CD4-positive, alpha-beta T cell treated with Interleukin-17A for 1 hour (primary cell): ENCODE measurements around the gene FHIT.

ENCODE experiments used
- DNase-seq: peaks from one replicate; pipeline ENCODE4 v3.0.0-alpha.2; 2020

The FHIT gene

DNA sequence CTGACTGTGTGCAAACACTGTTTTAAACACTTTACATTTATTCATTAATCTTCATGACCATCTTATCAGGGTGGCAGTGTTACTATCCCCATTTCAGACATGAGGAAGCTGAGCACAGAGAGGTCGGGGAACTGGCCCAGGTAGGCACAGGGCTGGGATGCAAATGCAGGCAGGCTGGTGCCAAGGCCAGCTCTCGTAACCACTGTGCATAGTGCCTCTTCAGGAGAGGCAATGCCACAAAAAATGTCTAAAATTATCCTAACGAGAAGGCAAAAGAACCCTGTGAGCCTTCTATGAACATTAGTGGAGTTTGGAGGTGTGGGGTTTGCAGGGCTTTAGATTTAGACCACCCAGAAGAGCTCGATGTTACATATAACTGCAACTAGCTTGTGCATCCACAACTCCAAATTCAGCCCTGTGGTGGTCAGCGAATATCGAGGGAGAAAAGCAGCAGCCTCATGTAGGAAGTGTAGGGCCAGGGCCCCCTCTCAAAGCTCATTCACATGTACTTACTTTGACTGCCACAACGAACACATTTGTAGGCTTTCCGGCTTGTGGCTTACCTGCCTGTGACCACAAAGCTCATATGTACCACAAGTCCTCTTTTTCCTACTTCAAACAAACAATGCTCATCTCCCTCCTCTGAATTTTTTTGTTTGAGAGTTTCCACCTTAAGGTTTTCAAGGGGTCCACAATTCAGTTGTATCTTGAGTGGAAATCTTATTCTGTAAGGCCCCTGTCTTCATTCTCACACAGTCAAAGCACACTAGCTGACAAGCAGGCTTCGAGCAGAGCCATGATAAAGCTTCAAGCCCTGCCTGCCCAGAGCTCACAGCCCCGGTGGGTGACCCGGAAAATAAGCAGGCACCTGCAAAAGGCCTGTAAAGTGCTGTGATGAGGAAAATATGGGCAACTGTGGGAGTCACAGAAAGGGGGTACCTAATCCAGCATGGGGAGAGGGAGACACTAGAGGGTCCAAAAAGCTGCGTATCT, 1478.5 kb downstream of the FHIT start:
- peak; percentile 62 for DNase-seq

DNA sequence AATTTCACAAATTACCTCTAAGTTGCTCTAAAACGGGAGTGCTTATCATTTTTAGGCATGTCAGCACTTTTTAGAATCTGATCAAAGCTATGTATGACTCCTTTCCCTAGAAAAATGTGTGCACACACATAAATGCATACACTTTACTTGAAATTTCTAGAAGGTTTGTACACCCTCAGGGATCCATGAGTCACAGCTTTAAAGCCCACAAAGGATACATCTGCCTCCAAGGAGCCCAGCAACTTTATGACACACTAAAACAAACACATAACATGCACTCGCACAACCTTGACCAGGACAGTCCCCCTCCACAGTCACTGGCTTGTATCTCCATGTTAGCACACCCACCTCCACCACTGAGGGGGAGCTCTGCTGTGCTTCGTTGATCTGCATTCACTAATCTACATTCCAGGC, 1479.5 kb downstream of the FHIT start:
- no peak for DNase-seq

GRCh38 chr3:59769127-59769750, 1482.0 kb downstream of the FHIT start:
- no peak for DNase-seq

DNA sequence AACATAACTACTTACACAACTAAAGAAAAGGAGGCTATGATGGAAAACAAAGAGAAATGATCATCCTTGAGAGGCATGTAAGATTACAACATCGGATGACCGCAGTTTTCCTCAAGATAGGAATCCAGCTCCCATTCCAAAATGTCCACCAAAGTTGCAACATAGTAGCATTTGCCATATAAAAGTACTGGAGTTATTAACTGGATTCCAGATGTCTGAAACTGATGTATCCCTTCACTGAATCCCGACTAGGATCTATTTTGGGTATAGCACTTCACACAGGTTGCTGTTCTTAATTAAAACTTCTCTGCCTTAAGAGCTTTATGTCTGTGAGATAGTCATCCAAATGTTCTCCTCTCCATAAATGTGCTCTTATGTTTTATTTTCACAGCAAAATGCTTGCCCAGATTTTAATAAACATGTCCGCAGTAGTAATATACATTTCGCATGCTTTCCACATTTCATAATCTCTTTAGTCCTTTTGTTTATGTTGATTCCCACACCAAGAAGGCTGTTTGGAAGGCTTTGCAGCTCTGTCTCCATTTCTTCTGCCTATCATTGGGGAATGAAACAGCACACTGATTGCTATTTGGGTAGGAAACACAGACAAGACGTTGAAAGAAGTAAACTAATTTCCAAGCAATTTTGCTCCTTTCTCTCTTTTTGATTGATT, 1484.9 kb downstream of the FHIT start:
- no peak for DNase-seq

DNA sequence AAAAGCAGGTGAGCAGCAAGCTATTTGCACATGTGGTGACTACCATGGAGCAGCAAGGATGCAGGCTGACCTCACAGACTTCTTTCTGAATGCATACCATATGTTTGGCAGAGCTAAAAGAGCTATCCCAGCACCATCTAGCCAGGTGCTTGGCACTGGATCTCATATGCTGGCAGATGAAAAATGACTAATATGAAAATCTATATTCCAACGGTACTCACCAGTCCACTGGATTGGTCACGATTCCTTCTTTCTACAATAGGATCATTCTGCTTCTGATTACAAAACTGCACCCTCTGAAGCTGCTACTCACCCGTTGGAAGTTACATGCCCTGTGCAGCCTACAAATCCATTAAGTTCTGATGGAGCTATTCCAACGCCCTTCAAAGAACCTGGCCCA, 1487.1 kb downstream of the FHIT start:
- no peak for DNase-seq

- DNase-seq: no peak
These were observed 1488.3 kb downstream of the FHIT start for GRCh38 chr3:59762941-59763340.

DNA sequence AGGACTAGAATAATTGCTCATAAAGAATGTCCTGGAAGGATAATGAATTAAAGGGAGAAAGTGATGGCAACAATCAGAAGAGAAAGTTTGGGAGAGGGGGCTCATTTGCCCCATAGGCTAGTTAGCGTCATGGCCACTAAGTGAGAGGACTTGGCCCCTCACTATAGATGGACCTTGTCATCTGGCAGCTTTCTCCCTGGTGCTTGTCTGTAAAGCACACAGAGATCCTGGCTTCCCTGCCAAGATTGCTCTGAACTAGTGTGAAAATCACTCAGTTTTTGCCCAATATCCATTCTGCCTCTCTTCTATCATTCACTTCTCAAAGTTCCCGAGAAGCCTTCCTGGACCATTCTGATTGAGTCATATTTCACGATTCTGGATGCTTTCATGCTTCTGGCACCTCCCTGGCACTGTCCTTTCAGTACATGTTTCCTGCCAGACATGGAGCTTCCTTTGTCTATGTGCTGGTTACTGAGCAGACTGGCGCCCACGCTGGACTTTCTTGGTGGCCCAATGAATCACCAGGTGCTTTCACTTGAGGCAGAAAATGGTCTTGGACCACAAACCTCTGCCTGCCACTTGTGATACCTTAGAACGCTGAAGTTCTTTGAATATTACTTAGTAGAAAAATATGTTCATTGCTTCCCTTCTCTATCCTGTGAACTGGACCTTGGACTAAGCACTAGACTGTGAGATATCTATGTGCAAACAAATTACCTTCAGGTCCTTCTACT, 1491.8 kb downstream of the FHIT start:
- DNase-seq: no peak

- no peak for DNase-seq
These were observed 1492.6 kb downstream of the FHIT start for GRCh38 chr3:59758672-59759071.

DNA sequence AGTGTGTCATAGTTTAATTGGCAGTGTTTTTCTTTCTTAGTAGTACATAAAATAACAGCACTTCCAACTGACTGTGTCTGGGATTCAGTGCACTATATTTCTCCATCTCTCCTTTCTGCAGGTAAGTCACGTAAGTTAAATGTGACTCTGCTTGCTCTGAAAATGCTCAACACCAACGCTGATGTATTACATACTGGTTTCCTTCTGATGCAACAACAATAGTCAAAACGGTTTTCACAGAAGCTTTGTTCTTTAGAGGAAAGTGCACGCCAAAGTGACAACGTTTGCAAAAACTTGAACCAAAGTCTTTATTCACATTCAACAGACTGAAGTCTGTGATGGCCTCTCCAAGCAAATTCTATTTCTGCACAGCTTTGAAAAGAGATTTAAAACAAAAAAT, 1494.3 kb downstream of the FHIT start:
- no peak for DNase-seq

GRCh38 chr3:59754456-59755129, 1496.7 kb downstream of the FHIT start:
- no peak for DNase-seq

- no peak for DNase-seq
These were observed 1497.3 kb downstream of the FHIT start for GRCh38 chr3:59753808-59754450.

- no peak for DNase-seq
These were observed 1498.3 kb downstream of the FHIT start for GRCh38 chr3:59752925-59753324.

DNA sequence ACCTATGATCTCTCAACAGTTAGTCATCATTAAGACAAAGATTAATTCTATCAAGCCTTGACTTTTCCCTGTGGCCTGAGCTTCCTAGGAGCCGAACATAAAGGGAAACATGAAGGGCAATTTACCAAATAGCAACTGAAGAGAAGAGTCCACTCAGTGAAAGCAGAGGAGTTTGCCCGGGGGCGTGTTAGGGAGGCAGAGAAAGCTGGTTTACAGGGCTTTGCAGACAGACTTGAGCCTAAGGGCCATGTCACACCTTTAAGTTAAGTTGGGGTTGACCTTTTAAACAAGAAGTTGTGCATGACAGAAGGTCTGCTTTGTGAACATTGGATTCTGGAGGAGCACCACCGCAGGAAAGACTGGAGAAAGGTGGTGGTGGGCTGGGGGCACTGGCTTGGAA, 1499.6 kb downstream of the FHIT start:
- no peak for DNase-seq

DNA sequence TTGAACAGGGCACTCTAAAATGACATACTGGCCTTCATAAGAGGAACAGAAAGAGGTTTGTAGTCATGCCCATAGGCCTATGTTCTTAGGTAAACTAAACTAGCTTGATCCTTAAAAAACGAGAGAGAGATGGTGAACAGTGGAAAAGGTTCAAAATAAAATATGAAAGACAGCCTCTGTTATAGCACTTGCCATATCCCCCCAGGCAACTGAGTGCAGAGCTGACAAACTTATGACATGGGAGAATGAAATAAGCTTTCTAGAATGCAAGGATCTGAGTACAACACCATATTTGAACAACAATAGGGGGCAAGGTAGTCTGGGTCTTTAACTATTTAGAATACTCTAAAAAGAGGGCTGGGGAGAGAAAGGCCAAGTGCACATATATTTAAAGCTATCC, 1500.9 kb downstream of the FHIT start:
- no peak for DNase-seq

DNA sequence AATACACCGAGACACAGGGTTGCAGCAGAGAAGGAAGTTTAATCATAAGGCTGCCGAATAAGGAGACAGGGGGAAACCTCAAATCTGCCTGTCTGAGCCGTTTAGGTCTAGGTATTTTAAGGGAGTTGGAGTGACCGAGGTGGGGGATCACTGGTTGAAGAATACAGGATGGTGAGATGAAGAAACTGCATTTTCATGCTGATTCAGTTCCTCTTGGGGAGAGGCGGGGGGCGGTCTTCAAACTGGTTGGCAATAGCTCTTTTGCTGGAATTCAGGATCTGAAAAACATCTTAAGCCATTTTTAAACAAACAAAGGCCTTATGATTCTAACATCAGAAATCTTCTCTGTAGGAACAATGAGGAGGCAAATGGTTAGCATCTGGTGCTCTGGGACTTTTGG, 1502.0 kb downstream of the FHIT start:
- no peak for DNase-seq

DNA sequence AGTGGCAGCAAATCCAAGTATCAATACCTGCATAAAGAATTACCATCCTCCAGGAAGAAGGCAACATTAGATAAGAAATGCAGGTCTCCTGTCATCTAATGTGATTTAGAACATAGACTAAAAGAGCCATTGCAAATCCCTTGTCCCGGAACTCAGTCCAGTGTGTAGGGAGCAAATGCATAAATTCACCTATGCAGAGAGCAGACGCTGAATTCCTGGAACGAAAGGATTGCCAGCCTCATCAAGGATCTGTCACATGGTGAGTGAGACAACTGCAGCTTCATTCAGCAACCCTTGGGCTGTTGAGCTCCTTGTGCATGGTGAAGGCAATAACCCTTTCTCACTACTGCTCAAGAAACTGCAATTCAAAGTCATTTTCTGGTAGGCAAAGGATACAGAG, 1504.7 kb downstream of the FHIT start:
- DNase-seq: no peak

GRCh38 chr3:59737241-59737640, 1514.0 kb downstream of the FHIT start:
- DNase-seq: no peak

DNA sequence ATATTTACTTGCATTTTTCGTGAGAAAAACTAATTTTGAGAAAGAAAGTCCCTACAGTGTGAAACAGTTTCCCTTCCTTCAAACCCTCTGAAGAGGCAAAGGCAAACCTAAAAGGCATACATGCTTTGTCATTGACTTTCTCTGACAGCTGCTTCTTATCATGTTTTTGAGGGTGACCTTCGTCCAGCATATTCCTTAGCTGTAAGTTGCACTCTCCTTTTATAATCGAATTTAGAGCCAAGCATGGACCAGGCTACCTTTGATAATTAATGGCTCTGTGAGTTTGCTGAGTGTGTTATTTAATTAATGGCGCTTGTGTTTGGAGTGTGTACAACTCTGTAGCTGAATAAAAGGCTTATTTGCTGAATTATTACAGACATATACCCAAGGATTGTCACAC, 1517.2 kb downstream of the FHIT start:
- no peak for DNase-seq

DNA sequence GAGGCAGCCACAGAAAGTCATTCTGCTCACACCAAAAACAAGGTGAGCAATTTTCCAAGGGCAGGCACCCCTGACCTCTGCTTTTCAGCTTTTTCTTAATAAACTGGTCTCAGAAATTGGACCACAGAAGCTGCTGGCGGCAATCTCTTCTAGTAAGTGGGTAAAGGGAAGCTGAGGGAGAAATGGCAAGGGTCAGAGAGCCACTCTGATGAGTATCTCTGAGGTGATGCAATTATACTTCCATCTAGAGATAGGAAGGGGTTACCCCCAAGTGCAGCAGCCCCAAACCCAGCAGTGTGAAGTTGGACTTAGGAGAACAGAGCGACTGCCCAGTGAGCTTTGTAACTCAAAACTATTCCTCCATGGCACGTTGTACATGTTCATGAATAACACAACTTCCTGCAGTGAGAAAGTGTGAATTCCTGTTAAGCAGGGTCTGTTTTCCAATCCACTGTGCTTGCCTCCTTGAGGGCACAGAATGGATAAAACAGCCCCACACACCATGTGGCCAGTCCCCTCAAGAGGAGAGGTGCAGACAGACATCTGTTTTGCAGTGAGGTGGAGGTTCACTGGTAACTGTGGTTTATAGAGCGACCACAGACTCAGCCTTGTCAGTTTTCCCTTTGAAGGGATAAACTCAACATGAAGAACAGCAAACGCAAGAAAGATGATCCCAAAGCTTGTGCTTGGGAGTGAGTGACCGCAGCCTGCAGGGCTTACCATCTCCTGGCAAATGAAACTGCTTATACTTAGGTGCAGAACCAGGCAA, 1518.0 kb downstream of the FHIT start:
- no peak for DNase-seq

- no peak for DNase-seq
These were observed 1519.3 kb downstream of the FHIT start for GRCh38 chr3:59731943-59732342.

GRCh38 chr3:59730591-59730990, 1520.7 kb downstream of the FHIT start:
- DNase-seq: no peak
